ENCODE data around the gene PADI1.

- no peak for TF ChIP-seq POLR2A (IDR thresholded peaks at IDR 0.05)
- TF ChIP-seq, protein P1, sequence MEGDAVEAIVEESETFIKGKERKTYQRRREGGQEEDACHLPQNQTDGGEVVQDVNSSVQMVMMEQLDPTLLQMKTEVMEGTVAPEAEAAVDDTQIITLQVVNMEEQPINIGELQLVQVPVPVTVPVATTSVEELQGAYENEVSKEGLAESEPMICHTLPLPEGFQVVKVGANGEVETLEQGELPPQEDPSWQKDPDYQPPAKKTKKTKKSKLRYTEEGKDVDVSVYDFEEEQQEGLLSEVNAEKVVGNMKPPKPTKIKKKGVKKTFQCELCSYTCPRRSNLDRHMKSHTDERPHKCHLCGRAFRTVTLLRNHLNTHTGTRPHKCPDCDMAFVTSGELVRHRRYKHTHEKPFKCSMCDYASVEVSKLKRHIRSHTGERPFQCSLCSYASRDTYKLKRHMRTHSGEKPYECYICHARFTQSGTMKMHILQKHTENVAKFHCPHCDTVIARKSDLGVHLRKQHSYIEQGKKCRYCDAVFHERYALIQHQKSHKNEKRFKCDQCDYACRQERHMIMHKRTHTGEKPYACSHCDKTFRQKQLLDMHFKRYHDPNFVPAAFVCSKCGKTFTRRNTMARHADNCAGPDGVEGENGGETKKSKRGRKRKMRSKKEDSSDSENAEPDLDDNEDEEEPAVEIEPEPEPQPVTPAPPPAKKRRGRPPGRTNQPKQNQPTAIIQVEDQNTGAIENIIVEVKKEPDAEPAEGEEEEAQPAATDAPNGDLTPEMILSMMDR (IDR thresholded peaks at IDR 0.05) = no peak
These were observed 2.6 kb downstream of the PADI1 start for GRCh38 chr1:17207540-17207939.
